K562 (cell line): ENCODE data around the gene ARFGAP1. TPM values are rescaled to one million over a fixed set of nuclear protein-coding genes. Genes with fewer than 3 reads are reported as not detected.
A peak's percentile ranks its signal among the peaks of the same experiment; 100 is the strongest.

ENCODE experiments used
- ATAC-seq: fragments of 200-7000 bp; cut with Tn5 transposase; 3 replicates; pipeline ENCODE4 v1.9.1; 2020; ENCODE audit warnings: moderate library complexity
- BruUV-seq: library from RNA; stranded (reverse); fragments of 400-500 nt; replicated peaks from 2 replicates; lab custom pipeline; 2021; lab: Mats Ljungman, UMichigan
- CTCF ChIA-PET: fragments of 300-600 bp; formaldehyde crosslinking; extraction: SDS; loops from one replicate; lab custom pipeline; 2021; ENCODE audit warnings: low intra/inter-chr PET ratio; lab: Yijun Ruan, JAX
- POLR2A ChIA-PET: fragments of 300-600, 350-650 bp; sonication (Branson Sonifier 250); formaldehyde crosslinking; extraction: SDS; loops from one replicate; lab custom pipeline; 2021; ENCODE audit warnings: antibody characterized with exemption, inconsistent platforms; lab: Yijun Ruan, JAX
- DNase-seq, 4 experiments: peaks; one replicate each; pipeline versions ENCODE4 v3.0.0 to v3.0.0-alpha.2; 2011 to 2018; ENCODE audit warnings: low spot score in 3 of 4, mixed read lengths in 3 of 4; ENCODE audit errors: extremely low read depth in 1 of 4
- FAIRE-seq: peaks from 2 replicates; lab custom pipeline; 2011; peaks lifted over from hg19 to GRCh38; lab: Jason Lieb, UNC
- H2AFZ ChIP-seq: 2 replicates; pipeline ENCODE4 v1.6.0; 2011; ENCODE audit warnings: low read depth, low read length, control low read depth, inconsistent platforms
- H3K27ac ChIP-seq: fragments of 200-600 bp; 3 replicates; pipeline ENCODE4 v1.8.0; 2011; ENCODE audit warnings: low read depth, mild to moderate bottlenecking, control low read depth, inconsistent platforms, low read length, moderate library complexity, mixed read lengths; ENCODE audit errors: extremely low read depth
- H3K27me3 ChIP-seq, 2 experiments: fragments of 300-600 bp in 1 of 2; 2 replicates in 1 of 2; 3 replicates in 1 of 2; pipeline versions ENCODE4 v1.6.0 to v1.8.0; 2011; ENCODE audit warnings: inconsistent platforms in 2 of 2, low read length in 2 of 2, mild to moderate bottlenecking in 1 of 2, mixed read lengths in 1 of 2, moderate library complexity in 1 of 2; ENCODE audit not compliant: control insufficient read depth in 2 of 2, insufficient read depth in 2 of 2
- H3K36me3 ChIP-seq: fragments of 300-600 bp; 3 replicates; pipeline ENCODE4 v1.8.0; 2011; ENCODE audit warnings: mild to moderate bottlenecking, low read length, inconsistent platforms; ENCODE audit not compliant: control insufficient read depth, insufficient read depth
- H3K4me1 ChIP-seq, 2 experiments: fragments of 200-600 bp in 1 of 2; replicated peaks in 1 of 2; 2 replicates in 1 of 2; 3 replicates in 1 of 2; pipeline versions ENCODE4 v1.5.1 to v1.8.0; 2011; ENCODE audit warnings: inconsistent platforms in 2 of 2, low read length in 2 of 2, mild to moderate bottlenecking in 1 of 2, mixed read lengths in 1 of 2, moderate library complexity in 1 of 2; ENCODE audit not compliant: control insufficient read depth in 2 of 2, insufficient read depth in 2 of 2
- H3K4me2 ChIP-seq: 2 replicates; pipeline ENCODE4 v1.6.1; 2011; ENCODE audit warnings: low read length, control low read depth, inconsistent platforms, mixed read lengths; ENCODE audit not compliant: insufficient read depth
- H3K4me3 ChIP-seq: fragments of 200-600 bp; sonication (generic), shearing (Covaris generic); 2 replicates; pipeline ENCODE4 v1.5.1; 2016; ENCODE audit warnings: control low read depth, inconsistent platforms
- H3K79me2 ChIP-seq: fragments of 200-600 bp; 3 replicates; pipeline ENCODE4 v1.8.0; 2011; ENCODE audit warnings: low read length, inconsistent platforms; ENCODE audit not compliant: control insufficient read depth, insufficient read depth
- H3K9ac ChIP-seq, 2 experiments: 2 replicates each; pipeline versions ENCODE4 v1.6.0 to v1.6.1; 2011; ENCODE audit warnings: low read depth in 2 of 2, low read length in 2 of 2, control low read depth in 1 of 2, inconsistent platforms in 1 of 2, mild to moderate bottlenecking in 1 of 2, mixed read lengths in 1 of 2; ENCODE audit not compliant: insufficient read depth in 1 of 2
- H3K9me1 ChIP-seq: one replicate; pipeline ENCODE4 v1.6.0; 2011; ENCODE audit warnings: inconsistent platforms, mild to moderate bottlenecking, low read length, moderate library complexity; ENCODE audit not compliant: control insufficient read depth, insufficient read depth
- H3K9me3 ChIP-seq: replicated peaks from 2 replicates; pipeline ENCODE4 v1.5.1; 2011; ENCODE audit warnings: low read depth, low read length, inconsistent platforms; ENCODE audit not compliant: control insufficient read depth, insufficient read depth
- H4K20me1 ChIP-seq: replicated peaks from 2 replicates; pipeline ENCODE4 v1.6.1; 2011; ENCODE audit warnings: low read length, inconsistent platforms, mixed read lengths; ENCODE audit not compliant: control insufficient read depth, insufficient read depth
- ADNP ChIP-seq: fragments of 200-800 bp; sonication (Bioruptor generic); IDR thresholded peaks from 2 replicates; pipeline ENCODE4 v1.6.1; 2016; ENCODE audit warnings: missing genetic modification characterization, missing compliant biosample characterization
- BCL6 ChIP-seq: fragments of 250-450 bp; sonication (Bioruptor Pico); IDR thresholded peaks from 2 replicates; pipeline ENCODE4 v1.4.0; 2020
- CBFB ChIP-seq: sonication (generic); formaldehyde crosslinking; IDR thresholded peaks from 2 replicates; pipeline ENCODE4 v1.4.0; 2020; ENCODE audit warnings: mild to moderate bottlenecking, missing genetic modification reagents
- DDX20 ChIP-seq: fragments of 450-650 bp; IDR thresholded peaks from 2 replicates; pipeline ENCODE4 v1.6.1; 2016; ENCODE audit warnings: missing genetic modification characterization, low read depth, mild to moderate bottlenecking, missing compliant biosample characterization, moderate library complexity
- KDM1A ChIP-seq, 2 experiments: fragments of 450-650 bp; IDR thresholded peaks; 2 replicates each; pipeline ENCODE4 v1.6.1; 2016; ENCODE audit warnings: mild to moderate bottlenecking in 2 of 2
- RBM25 ChIP-seq: fragments of 200-400 bp; formaldehyde crosslinking; IDR thresholded peaks from 2 replicates; pipeline ENCODE4 v1.6.1; 2018; ENCODE audit warnings: low read length, low read depth, moderate library complexity; ENCODE audit not compliant: severe bottlenecking
- SMAD1 ChIP-seq: fragments of 150-350 bp; IDR thresholded peaks from 2 replicates; pipeline ENCODE4 v1.6.1; 2014; ENCODE audit warnings: low read length, low read depth; ENCODE audit not compliant: partially characterized antibody
- SMAD2 ChIP-seq: fragments of 150-350 bp; IDR thresholded peaks from 2 replicates; pipeline ENCODE4 v1.6.1; 2014; ENCODE audit warnings: low read depth, mild to moderate bottlenecking, low read length
- TBL1XR1 ChIP-seq, 2 experiments: IDR thresholded peaks; 2 replicates each; pipeline ENCODE4 v1.6.1; 2012; ENCODE audit warnings: improper control_type of control experiment in 2 of 2, low read length in 2 of 2, mild to moderate bottlenecking in 1 of 2
- TGIF2 ChIP-seq: sonication (generic); formaldehyde crosslinking; IDR thresholded peaks from 2 replicates; pipeline ENCODE4 v1.8.1; 2022; ENCODE audit warnings: mild to moderate bottlenecking, missing genetic modification reagents, moderate library complexity
- TRIM25 ChIP-seq: fragments of 450-650 bp; IDR thresholded peaks from 2 replicates; pipeline ENCODE4 v1.7.0; 2016; ENCODE audit warnings: borderline replicate concordance
- ZBTB17 ChIP-seq: fragments of 450-650 bp; formaldehyde crosslinking; IDR thresholded peaks from 2 replicates; pipeline ENCODE4 v1.4.0; 2020; ENCODE audit warnings: mild to moderate bottlenecking
- ZNF121 ChIP-seq: sonication (generic); formaldehyde crosslinking; conservative IDR thresholded peaks from 2 replicates; pipeline ENCODE4 v1.8.0; 2022; ENCODE audit warnings: missing genetic modification reagents
- ZNF143 ChIP-seq: sonication (generic); formaldehyde crosslinking; IDR thresholded peaks from 2 replicates; pipeline ENCODE4 v1.9.0; 2022; ENCODE audit warnings: mild to moderate bottlenecking, missing genetic modification reagents
- ZNF589 ChIP-seq: fragments of 200-800 bp; sonication (Bioruptor generic); IDR thresholded peaks from 2 replicates; pipeline ENCODE4 v1.6.1; 2016; ENCODE audit warnings: low read depth, missing genetic modification characterization, missing compliant biosample characterization
- ZNF699 ChIP-seq: fragments of 250-450 bp; sonication (Bioruptor Pico); IDR thresholded peaks from 2 replicates; pipeline ENCODE4 v1.8.0; 2021; ENCODE audit warnings: mild to moderate bottlenecking, moderate library complexity; ENCODE audit not compliant: insufficient replicate concordance
- WGBS: fragments of 100-300 bp; shearing (Covaris generic); methylation state at CpG from one replicate; pipeline ENCODE4 v1.1.6; 2016; ENCODE audit warnings: low coverage, mixed read lengths; ENCODE audit not compliant: insufficient coverage; ENCODE audit errors: missing lambda C conversion rate; 5-methylcytosine and 5-hydroxymethylcytosine counted together
- in situ Hi-C: fragments of 300-500 bp; cut with MboI; formaldehyde crosslinking; loops from 4 replicates; pipeline ENCODE4 v1.15.0; 2018; ENCODE audit warnings: inconsistent platforms, mixed read lengths
- intact Hi-C: fragments of 100-400 bp; cut with micrococcal nuclease; formaldehyde crosslinking; loops from 2 replicates; pipeline ENCODE4 v1.14.2; 2022
- polyA plus RNA-seq, 8 experiments: library from polyadenylated mRNA; depleted of rRNA in 4 of 8; stranded (reverse) in 5 of 8; unstranded in 3 of 8; fragments of >200 nt; fragmentation: Nextera tagmentation in 2 of 8; fragmentation: Illumina TruSeq in 1 of 8; extraction: Ambion mirVana in 2 of 8; extraction: Trizol in 1 of 8; gene quantifications; 2 replicates each; pipeline versions ENCODE4 v1.2.1 to v1.2.3, GENCODE V29; 2011 to 2014; ENCODE audit warnings: inconsistent platforms in 1 of 8, missing spikeins in 1 of 8
- total RNA-seq, 7 experiments: library from RNA; depleted of rRNA in 6 of 7; stranded (reverse); fragments of >200 nt in 6 of 7; fragmentation: Illumina TruSeq in 2 of 7; extraction: Trizol in 2 of 7; gene quantifications; 2 replicates each; pipeline versions ENCODE4 v1.2.1 to v1.2.3, GENCODE V29; 2011 to 2021; ENCODE audit warnings: low replicate concordance in 1 of 7
- TF ChIP-seq, protein P1 (sequence below): fragments of 250-450 bp; sonication (Bioruptor Pico); IDR thresholded peaks from 2 replicates; pipeline ENCODE4 v1.5.0; 2021; ENCODE audit warnings: mild to moderate bottlenecking, moderate library complexity
- TF ChIP-seq, protein P2 (sequence below): sonication (generic); formaldehyde crosslinking; IDR thresholded peaks from 2 replicates; pipeline ENCODE4 v1.8.1; 2022; ENCODE audit warnings: missing genetic modification reagents

Gene ARFGAP1
- total and polyA plus RNA-seq, 9 of the 15 experiments (the other 6 are each of a cell fraction or from before 2014, with no cell fraction given), result 0.53 to 102 (median 33.5) TPM

DNA sequence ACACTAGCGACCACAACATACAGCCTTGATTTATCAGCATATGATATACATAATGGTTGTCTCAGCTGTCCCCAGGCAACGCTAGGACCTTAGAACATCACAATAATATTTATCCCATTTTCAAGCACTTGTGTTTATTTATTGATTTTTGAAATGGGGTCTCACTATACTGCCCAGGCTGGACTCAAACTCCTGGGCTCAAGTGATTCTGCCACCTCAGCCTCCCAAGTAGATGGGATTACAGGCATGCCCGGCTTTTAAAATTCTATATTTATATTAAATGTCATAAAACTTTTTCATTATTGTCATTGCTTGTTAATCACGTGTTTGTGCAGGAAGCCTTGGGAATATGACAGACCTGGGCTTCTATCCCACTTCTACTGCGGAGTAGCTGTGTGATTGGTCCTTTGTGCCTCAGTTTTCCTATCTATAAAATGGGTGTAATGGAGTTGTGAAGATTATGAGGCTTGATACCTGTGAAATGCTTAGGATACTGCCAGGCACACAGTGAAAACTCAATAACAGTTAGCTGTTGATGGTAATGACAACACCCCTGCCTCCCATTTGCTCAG lies 30.6 kb downstream of the ARFGAP1 start:
- H3K9me3 ChIP-seq, result no peaks in the 10 kb centered on the region
- H3K27me3 ChIP-seq, result peaks cover 0 to 33% of the 10 kb centered on the region in 2 experiments; a peak in 4 of 5 replicates
- no peak overlapping the region for H3K9ac ChIP-seq
- POLR2A ChIA-PET, result no interaction called here
- H3K36me3 ChIP-seq, result no peaks in the 10 kb centered on the region
- H3K9me1 ChIP-seq, result no peaks in the 10 kb centered on the region
- no peak overlapping the region for H3K4me3 ChIP-seq
- no TSS peak for BruUV-seq
- intact Hi-C loops (no loop called here), in situ Hi-C loops (no loop called here)
- DNase-seq (no peak), FAIRE-seq (no peak), ATAC-seq (no peak)
- H3K4me2 ChIP-seq, result no peak overlapping the region
- WGBS, result 14% methylated on average over 5 of the region's 5 CpGs
- H3K27ac ChIP-seq, result no peak overlapping the region
- H3K79me2 ChIP-seq, result no peaks in the 10 kb centered on the region
- CTCF ChIA-PET, result no interaction called here
- H4K20me1 ChIP-seq, result no peaks in the 10 kb centered on the region
- peaks cover 0 to 10% of the 10 kb centered on the region in 2 experiments; a peak in 1 of 5 replicates for H3K4me1 ChIP-seq
- no peak overlapping the region for H2AFZ ChIP-seq
- TF ChIP-seq SMAD1 (no peak), TRIM25 (no peak), SMAD2 (no peak), ZBTB17 (CRISPR knock-in tag) (no peak), TBL1XR1 (IDR thresholded peaks at IDR 0.05; ENCODE audit: low read length in 2 of 2) (no peak), TGIF2 (CRISPR knock-in tag) (no peak), RBM25 (peak; percentile 90), ZNF121 (peak; percentile 63), CBFB (CRISPR knock-in tag) (no peak), BCL6 (CRISPR knock-in tag) (no peak), ADNP (tag) (0 out of 2 replicates have a peak, but pooled peaks have one; percentile 27), ZNF699 (CRISPR knock-in tag) (no peak), ZNF589 (CRISPR knock-in tag) (no peak), KDM1A (IDR thresholded peaks at IDR 0.05) (0 out of 4 replicates have a peak, but pooled peaks have one; percentile 24 to 54), ZNF143 (CRISPR knock-in tag) (no peak), DDX20 (tag) (no peak)
- TF ChIP-seq, protein P1, sequence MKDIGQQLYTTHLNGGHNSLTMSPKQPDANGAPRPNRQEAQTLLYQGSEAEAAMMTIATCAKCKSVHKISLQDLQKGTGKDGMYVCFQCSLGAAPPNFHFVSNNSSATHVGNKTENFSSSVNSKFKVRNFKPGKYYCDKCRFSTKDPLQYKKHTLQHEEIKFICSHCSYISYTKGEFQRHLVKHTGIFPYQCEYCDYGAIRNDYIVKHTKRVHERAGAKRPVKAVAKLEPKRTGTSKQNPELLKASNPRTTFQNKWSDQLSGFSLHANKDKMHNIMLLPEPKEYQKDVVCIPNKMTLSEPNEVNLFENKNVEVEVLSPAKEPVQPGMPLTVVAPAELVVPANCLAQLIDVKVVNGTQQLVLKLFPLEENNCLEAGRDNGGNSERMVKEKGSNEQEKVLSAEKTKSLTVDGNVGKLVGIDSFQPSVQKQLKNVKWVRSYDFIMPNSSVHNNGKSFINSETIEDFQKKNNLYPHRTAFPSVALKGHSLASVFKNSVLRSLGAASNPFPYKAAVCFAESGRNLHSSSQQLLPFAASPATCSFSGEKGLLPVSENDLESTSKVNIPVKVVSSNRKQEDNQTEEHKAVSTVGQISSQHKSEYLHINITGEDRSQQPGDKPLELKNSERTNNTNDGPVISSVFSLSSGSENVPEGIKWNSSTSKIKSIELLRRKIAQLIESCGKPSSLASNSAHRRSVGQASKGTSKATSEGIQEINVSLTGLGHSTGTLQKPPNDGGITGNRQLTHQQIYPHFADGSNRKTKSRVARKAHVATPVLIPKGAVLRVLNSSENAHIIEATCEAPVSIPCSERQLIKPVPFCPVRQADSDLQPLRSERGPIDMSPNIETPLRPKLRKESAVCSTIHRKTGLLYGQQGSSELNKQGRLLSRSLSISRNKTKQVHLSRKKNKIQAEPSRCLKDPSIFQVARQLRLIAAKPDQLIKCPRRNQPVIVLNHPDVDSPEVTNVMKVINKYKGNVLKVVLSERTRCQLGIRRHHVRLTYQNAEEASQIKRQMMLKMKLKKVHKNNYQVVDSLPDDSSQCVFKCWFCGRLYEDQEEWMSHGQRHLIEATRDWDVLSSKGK (CRISPR knock-in tag), result no peak
- TF ChIP-seq, protein P2, sequence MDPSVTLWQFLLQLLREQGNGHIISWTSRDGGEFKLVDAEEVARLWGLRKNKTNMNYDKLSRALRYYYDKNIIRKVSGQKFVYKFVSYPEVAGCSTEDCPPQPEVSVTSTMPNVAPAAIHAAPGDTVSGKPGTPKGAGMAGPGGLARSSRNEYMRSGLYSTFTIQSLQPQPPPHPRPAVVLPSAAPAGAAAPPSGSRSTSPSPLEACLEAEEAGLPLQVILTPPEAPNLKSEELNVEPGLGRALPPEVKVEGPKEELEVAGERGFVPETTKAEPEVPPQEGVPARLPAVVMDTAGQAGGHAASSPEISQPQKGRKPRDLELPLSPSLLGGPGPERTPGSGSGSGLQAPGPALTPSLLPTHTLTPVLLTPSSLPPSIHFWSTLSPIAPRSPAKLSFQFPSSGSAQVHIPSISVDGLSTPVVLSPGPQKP (CRISPR knock-in tag), result no peak
